ENCODE data around the gene PHLPP1.

The PHLPP1 gene

DNA sequence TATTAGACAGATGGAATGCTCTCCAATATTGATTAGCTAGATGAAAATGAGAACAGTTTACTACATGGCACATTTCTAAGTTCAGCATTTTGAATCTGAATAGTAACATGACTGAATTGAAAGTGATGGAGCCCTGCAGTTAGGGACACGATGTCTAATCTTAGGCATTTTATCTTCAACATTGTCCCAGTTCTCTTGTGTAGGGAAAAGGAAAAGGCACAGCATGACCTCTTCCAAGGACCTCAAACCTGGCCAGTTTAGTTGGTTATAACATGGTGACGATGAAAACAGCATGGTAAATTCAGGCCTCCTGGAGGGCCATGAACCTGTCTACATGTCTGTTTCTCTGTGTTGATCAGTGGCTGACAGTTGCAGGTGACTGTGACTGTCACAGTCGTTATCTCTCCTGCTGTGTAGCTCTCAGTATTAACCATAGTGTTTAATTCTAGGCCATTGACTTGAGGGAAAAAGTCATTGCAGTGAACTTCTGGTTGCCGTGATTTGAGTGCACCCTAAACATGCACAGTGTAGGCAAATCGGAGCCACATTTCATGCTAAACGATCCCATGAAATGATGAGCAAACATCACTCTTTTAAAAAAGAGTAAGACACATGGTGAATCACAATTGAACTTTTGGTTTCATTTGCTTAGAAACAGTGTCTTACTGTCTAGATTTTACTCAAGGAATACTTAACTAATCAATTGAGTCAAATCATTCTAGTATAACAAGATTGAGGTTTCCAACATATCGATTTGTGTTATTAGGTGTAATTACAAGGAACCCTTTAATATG lies 129.7 kb downstream of the PHLPP1 start:
- Histone ChIP-seq H3K27me3 (ENCODE audit: low read length) (no peaks in the 10 kb centered on the region), H4K20me1 (ENCODE audit: low read depth, low read length) (no peaks in the 10 kb centered on the region; the same call in 1 of the 2 replicates), H3K9ac (ENCODE audit: low read length) (no peak overlapping the region), H3K36me3 (ENCODE audit: low read length) (no peaks in the 10 kb centered on the region), H3F3A (ENCODE audit: insufficient read depth) (no peaks in the 10 kb centered on the region), H3K4me2 (ENCODE audit: low read depth, low read length, poor library complexity, severe bottlenecking) (no peak overlapping the region), H3K9me2 (replicated peaks; ENCODE audit: insufficient read depth, low read length) (no peaks in the 10 kb centered on the region), H2AFZ (ENCODE audit: low read depth, low read length, severe bottlenecking) (no peak overlapping the region), H3K27ac (ENCODE audit: low read depth, low read length) (no peak overlapping the region), H3K79me2 (ENCODE audit: insufficient read depth, low read length) (no peaks in the 10 kb centered on the region), H3K4me3 (ENCODE audit: insufficient read depth, low read length, poor library complexity, severe bottlenecking) (no peak overlapping the region), H3K9me3 (ENCODE audit: insufficient read depth, low read length) (no peaks in the 10 kb centered on the region)
- TF ChIP-seq EZH2phosphoT487 (conservative IDR thresholded peaks at IDR 0.05; ENCODE audit: low read length) (no peak), CTCF (IDR thresholded peaks at IDR 0.05; ENCODE audit: insufficient read depth, low read length, poor library complexity, severe bottlenecking) (no peak)

- Histone ChIP-seq H2AFZ (ENCODE audit: low read depth, low read length, severe bottlenecking) (no peak overlapping the region), H3K27me3 (ENCODE audit: low read length) (no peaks in the 10 kb centered on the region), H4K20me1 (ENCODE audit: low read depth, low read length) (no peaks in the 10 kb centered on the region; the same call in 1 of the 2 replicates), H3F3A (ENCODE audit: insufficient read depth) (no peaks in the 10 kb centered on the region), H3K9me3 (ENCODE audit: insufficient read depth, low read length) (no peaks in the 10 kb centered on the region), H3K27ac (ENCODE audit: low read depth, low read length) (no peak overlapping the region), H3K79me2 (ENCODE audit: insufficient read depth, low read length) (no peaks in the 10 kb centered on the region), H3K9me2 (replicated peaks; ENCODE audit: insufficient read depth, low read length) (no peaks in the 10 kb centered on the region), H3K4me3 (ENCODE audit: insufficient read depth, low read length, poor library complexity, severe bottlenecking) (no peak overlapping the region), H3K4me2 (ENCODE audit: low read depth, low read length, poor library complexity, severe bottlenecking) (no peak overlapping the region), H3K36me3 (ENCODE audit: low read length) (no peaks in the 10 kb centered on the region), H3K9ac (ENCODE audit: low read length) (no peak overlapping the region)
- TF ChIP-seq CTCF (IDR thresholded peaks at IDR 0.05; ENCODE audit: insufficient read depth, low read length, poor library complexity, severe bottlenecking) (no peak), EZH2phosphoT487 (conservative IDR thresholded peaks at IDR 0.05; ENCODE audit: low read length) (no peak)
These were observed 131.0 kb downstream of the PHLPP1 start for GRCh38 chr18:62846313-62846712.

- no peak overlapping the region for H3K4me2 ChIP-seq (ENCODE audit: low read depth, low read length, poor library complexity, severe bottlenecking)
- no peaks in the 10 kb centered on the region for H3K9me3 ChIP-seq (ENCODE audit: insufficient read depth, low read length)
- no peaks in the 10 kb centered on the region for H3K27me3 ChIP-seq (ENCODE audit: low read length)
- H3K9me2 ChIP-seq (replicated peaks; ENCODE audit: insufficient read depth, low read length), result no peaks in the 10 kb centered on the region
- H3K9ac ChIP-seq (ENCODE audit: low read length), result no peak overlapping the region
- no peak overlapping the region for H3K4me3 ChIP-seq (ENCODE audit: insufficient read depth, low read length, poor library complexity, severe bottlenecking)
- TF ChIP-seq EZH2phosphoT487 (conservative IDR thresholded peaks at IDR 0.05; ENCODE audit: low read length) (no peak), CTCF (IDR thresholded peaks at IDR 0.05; ENCODE audit: insufficient read depth, low read length, poor library complexity, severe bottlenecking) (no peak)
- H3F3A ChIP-seq (ENCODE audit: insufficient read depth), result no peaks in the 10 kb centered on the region
- H4K20me1 ChIP-seq (ENCODE audit: low read depth, low read length), result no peaks in the 10 kb centered on the region; the same call in 1 of the 2 replicates
- no peaks in the 10 kb centered on the region for H3K79me2 ChIP-seq (ENCODE audit: insufficient read depth, low read length)
- no peak overlapping the region for H3K27ac ChIP-seq (ENCODE audit: low read depth, low read length)
- H3K36me3 ChIP-seq (ENCODE audit: low read length), result no peaks in the 10 kb centered on the region
- no peak overlapping the region for H2AFZ ChIP-seq (ENCODE audit: low read depth, low read length, severe bottlenecking)
These were observed 131.7 kb downstream of the PHLPP1 start for GRCh38 chr18:62847081-62847480.
